ENCODE measurements around the gene POLR2E. TPM values are rescaled to one million over a fixed set of nuclear protein-coding genes. Genes with fewer than 3 reads are reported as not detected.

Gene POLR2E
- total and polyA plus RNA-seq, 10 of the 15 experiments (the other 5 are each of a cell fraction or from before 2014, with no cell fraction given): 4.0 to 487 (median 200) TPM

DNA sequence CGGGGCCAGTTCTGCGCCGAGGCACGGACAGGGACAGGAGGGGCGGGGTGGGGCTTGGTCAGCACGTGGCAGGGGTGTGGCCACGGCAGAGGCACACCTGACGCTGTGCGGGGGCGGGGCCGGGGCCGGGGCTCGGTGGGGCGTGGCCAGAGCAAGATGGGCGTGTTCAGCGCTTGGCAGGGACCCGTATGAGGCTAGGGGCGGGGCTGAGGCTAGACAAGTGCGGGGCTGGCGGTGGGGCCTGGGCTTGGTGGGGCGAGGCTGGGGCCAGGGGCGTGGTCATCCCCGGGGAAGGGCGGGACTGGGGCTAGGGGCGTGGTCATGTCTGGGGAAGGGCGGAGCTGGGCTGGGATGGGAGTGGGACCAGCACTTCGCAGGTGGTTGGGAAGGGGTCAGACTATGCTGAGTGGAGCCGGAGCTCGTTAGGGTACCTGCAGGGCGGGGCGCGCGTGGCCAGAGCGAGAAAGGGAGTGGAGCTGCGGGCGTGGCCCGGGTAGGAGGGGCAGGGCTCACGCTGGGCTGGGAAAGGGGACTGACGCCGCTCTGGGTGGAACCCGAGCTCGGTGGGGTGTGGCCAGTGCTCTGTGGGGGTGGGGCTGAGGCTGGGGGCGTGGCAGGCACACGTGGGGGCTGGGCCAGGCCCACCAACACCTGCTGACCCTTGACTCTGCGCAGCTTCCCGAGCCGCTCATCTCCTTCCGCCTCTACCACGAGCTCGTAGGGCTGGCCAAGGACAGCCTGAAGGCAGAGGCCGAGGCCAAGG is 12.8 kb downstream of the POLR2E start:
- DNase-seq (ENCODE audit: low read depth, low spot score) (no peak), FAIRE-seq (peak; percentile 65), ATAC-seq (peak; percentile 85)
- H3K9ac ChIP-seq (ENCODE audit: control insufficient read depth, insufficient read depth, low read length): no peak overlapping the region
- peaks cover 14 to 63% of the 10 kb centered on the region in 2 experiments; a peak in 3 of 4 replicates for H3K36me3 ChIP-seq (ENCODE audit: control insufficient read depth in 2 of 2, insufficient read depth in 2 of 2, low read length in 1 of 2)
- ChIA-PET POLR2A (interaction anchor here (0.5 to 1.9 kb wide), 6 partner anchors 12 to 90 kb away, joined by 3 to 9 read pairs (median 4); partner anchors contain the start of genes CNN2 and POLR2E), CTCF (interaction anchor here (1.6 kb wide), 1 partner anchor 11 kb away, joined by 4 read pairs; no protein-coding TSS in a partner anchor), SMC1A (ENCODE audit: uncharacterized antibody, unreplicated experiment) (interaction anchor here (1.2 kb wide), 2 partner anchors 14 to 21 kb away, joined by 3 to 5 read pairs; no protein-coding TSS in a partner anchor), RAD21 (ENCODE audit: unreplicated experiment) (interaction anchor here (0.9 kb wide), 1 partner anchor 15 kb away, joined by 3 read pairs; the partner anchor contains the start of gene ARHGAP45)
- in situ Hi-C loops (cut with MboI) (no loop called here), intact Hi-C loops (cut with micrococcal nuclease; ENCODE audit: unreplicated experiment) (no loop called here)
- no peak overlapping the region for H3K4me2 ChIP-seq (ENCODE audit: control insufficient read depth, insufficient read depth)
- H3K9me3 ChIP-seq (replicated peaks; ENCODE audit: control insufficient read depth, insufficient read depth, low read length): no peaks in the 10 kb centered on the region
- H2AFZ ChIP-seq (ENCODE audit: control insufficient read depth, low read depth, low read length): no peak overlapping the region
- 51% methylated on average over 24 of the region's 51 CpGs for WGBS (ENCODE audit: insufficient coverage, insufficient replicate concordance, low lambda C conversion rate, missing lambda C conversion rate)
- peaks cover 17% of the 10 kb centered on the region for H3K4me1 ChIP-seq (ENCODE audit: control insufficient read depth, insufficient read depth, low read length)
- no peak overlapping the region for H3K27ac ChIP-seq (ENCODE audit: control insufficient read depth, insufficient read depth)
- H4K20me1 ChIP-seq (ENCODE audit: control insufficient read depth, insufficient read depth): no peaks in the 10 kb centered on the region; the same call in 1 of the 2 replicates
- no peak overlapping the region for H3K4me3 ChIP-seq
- no peaks in the 10 kb centered on the region for H3K27me3 ChIP-seq (replicated peaks in 1 of 2; ENCODE audit: control insufficient read depth in 2 of 2, insufficient read depth in 2 of 2, low read length in 1 of 2)
- no TSS peak for BruUV-seq (replicated peaks)
- H3K79me2 ChIP-seq (ENCODE audit: control insufficient read depth, insufficient read depth, low read length): peaks cover 4% of the 10 kb centered on the region
- TF ChIP-seq RAD21 (IDR thresholded peaks at IDR 0.05; ENCODE audit: insufficient read depth, low read depth, low read length) (no peak), HDGF (IDR thresholded peaks at IDR 0.05) (peak; percentile 93), RB1 (IDR thresholded peaks at IDR 0.05; ENCODE audit: borderline replicate concordance) (no peak), SREBF1 (IDR thresholded peaks at IDR 0.05; ENCODE audit: low read length) (no peak), EGR1 (IDR thresholded peaks at IDR 0.05; ENCODE audit: borderline replicate concordance in 1 of 2, low read depth in 2 of 2, low read length in 2 of 2) (peak in 1 of 2 experiments; percentile 81; a peak in 2 of 3 replicates), WRNIP1 (IDR thresholded peaks at IDR 0.05; ENCODE audit: borderline replicate concordance, low read depth, low read length) (no peak), PAX8 (IDR thresholded peaks at IDR 0.05) (no peak), CEBPB (IDR thresholded peaks at IDR 0.05; ENCODE audit: borderline replicate concordance in 1 of 2, low read depth in 2 of 2, low read length in 2 of 2) (no peak), BHLHE40 (IDR thresholded peaks at IDR 0.05; ENCODE audit: borderline replicate concordance in 1 of 2, low read depth in 2 of 2, low read length in 1 of 2) (peak; percentile 24 to 36; a peak in 2 of 4 replicates), KLF5 (IDR thresholded peaks at IDR 0.05; ENCODE audit: partially characterized antibody) (no peak), ZNF274 (IDR thresholded peaks at IDR 0.05; ENCODE audit: insufficient read depth, insufficient read length) (no peak), FOS (IDR thresholded peaks at IDR 0.05; ENCODE audit: borderline replicate concordance, extremely low read depth, insufficient read length) (no peak), SMARCA5 (IDR thresholded peaks at IDR 0.05) (no peak), ESRRA (IDR thresholded peaks at IDR 0.05; ENCODE audit: low read length) (no peak), BRCA1 (IDR thresholded peaks at IDR 0.05; ENCODE audit: low read depth, low read length) (no peak)
- TF ChIP-seq, protein P1, sequence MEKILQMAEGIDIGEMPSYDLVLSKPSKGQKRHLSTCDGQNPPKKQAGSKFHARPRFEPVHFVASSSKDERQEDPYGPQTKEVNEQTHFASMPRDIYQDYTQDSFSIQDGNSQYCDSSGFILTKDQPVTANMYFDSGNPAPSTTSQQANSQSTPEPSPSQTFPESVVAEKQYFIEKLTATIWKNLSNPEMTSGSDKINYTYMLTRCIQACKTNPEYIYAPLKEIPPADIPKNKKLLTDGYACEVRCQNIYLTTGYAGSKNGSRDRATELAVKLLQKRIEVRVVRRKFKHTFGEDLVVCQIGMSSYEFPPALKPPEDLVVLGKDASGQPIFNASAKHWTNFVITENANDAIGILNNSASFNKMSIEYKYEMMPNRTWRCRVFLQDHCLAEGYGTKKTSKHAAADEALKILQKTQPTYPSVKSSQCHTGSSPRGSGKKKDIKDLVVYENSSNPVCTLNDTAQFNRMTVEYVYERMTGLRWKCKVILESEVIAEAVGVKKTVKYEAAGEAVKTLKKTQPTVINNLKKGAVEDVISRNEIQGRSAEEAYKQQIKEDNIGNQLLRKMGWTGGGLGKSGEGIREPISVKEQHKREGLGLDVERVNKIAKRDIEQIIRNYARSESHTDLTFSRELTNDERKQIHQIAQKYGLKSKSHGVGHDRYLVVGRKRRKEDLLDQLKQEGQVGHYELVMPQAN (conservative IDR thresholded peaks at IDR 0.05): no peak
- TF ChIP-seq, protein P2, sequence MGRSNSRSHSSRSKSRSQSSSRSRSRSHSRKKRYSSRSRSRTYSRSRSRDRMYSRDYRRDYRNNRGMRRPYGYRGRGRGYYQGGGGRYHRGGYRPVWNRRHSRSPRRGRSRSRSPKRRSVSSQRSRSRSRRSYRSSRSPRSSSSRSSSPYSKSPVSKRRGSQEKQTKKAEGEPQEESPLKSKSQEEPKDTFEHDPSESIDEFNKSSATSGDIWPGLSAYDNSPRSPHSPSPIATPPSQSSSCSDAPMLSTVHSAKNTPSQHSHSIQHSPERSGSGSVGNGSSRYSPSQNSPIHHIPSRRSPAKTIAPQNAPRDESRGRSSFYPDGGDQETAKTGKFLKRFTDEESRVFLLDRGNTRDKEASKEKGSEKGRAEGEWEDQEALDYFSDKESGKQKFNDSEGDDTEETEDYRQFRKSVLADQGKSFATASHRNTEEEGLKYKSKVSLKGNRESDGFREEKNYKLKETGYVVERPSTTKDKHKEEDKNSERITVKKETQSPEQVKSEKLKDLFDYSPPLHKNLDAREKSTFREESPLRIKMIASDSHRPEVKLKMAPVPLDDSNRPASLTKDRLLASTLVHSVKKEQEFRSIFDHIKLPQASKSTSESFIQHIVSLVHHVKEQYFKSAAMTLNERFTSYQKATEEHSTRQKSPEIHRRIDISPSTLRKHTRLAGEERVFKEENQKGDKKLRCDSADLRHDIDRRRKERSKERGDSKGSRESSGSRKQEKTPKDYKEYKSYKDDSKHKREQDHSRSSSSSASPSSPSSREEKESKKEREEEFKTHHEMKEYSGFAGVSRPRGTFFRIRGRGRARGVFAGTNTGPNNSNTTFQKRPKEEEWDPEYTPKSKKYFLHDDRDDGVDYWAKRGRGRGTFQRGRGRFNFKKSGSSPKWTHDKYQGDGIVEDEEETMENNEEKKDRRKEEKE (IDR thresholded peaks at IDR 0.05): no peak
- TF ChIP-seq, protein P3, sequence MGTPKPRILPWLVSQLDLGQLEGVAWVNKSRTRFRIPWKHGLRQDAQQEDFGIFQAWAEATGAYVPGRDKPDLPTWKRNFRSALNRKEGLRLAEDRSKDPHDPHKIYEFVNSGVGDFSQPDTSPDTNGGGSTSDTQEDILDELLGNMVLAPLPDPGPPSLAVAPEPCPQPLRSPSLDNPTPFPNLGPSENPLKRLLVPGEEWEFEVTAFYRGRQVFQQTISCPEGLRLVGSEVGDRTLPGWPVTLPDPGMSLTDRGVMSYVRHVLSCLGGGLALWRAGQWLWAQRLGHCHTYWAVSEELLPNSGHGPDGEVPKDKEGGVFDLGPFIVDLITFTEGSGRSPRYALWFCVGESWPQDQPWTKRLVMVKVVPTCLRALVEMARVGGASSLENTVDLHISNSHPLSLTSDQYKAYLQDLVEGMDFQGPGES (IDR thresholded peaks at IDR 0.05): no peak

Data from GM12878 (cell line).